B cell (primary cell): ENCODE results near the gene ARFIP2. TPM values are rescaled to one million over a fixed set of nuclear protein-coding genes. Genes with fewer than 3 reads are reported as not detected.

Experiments
- ATAC-seq: fragments of 200-7000 bp; cut with Tn5 transposase; one replicate; pipeline ENCODE4 v1.10.0; 2021; ENCODE audit warnings: low read depth, mild to moderate bottlenecking, moderate number of reproducible peaks, moderate library complexity
- CTCF ChIA-PET: fragments of 350-600 bp; sonication (Branson Sonifier 250); formaldehyde crosslinking; loops from one replicate; lab custom pipeline; 2021; ENCODE audit warnings: antibody characterized with exemption, inconsistent platforms; lab: Charles Lee
- POLR2A ChIA-PET: fragments of 350-600 bp; sonication (Branson Sonifier 250); formaldehyde crosslinking; loops from one replicate; lab custom pipeline; 2021; ENCODE audit warnings: antibody characterized with exemption; lab: Charles Lee
- DNase-seq: peaks from one replicate; pipeline ENCODE4 v3.0.0; 2013
- H2AFZ ChIP-seq: 2 replicates; pipeline ENCODE4 v1.6.1; 2012; ENCODE audit warnings: mild to moderate bottlenecking, low read depth, low read length; ENCODE audit not compliant: insufficient read depth, poor library complexity, severe bottlenecking
- H3K27ac ChIP-seq, 2 donors: 1 replicate in 1 of 2; 2 replicates in 1 of 2; pipeline ENCODE4 v1.5.1; 2012 to 2013; ENCODE audit warnings: low read length in 2 of 2, mild to moderate bottlenecking in 2 of 2, moderate library complexity in 1 of 2
- H3K27me3 ChIP-seq, 4 experiments: fragments of 200-600 bp in 1 of 4; sonication (generic) in 1 of 4; replicated peaks in 1 of 4; 1 replicate in 2 of 4; 2 replicates in 2 of 4; pipeline versions ENCODE4 v1.6.1 to v1.7.0; 2013 to 2016; ENCODE audit warnings: low read length in 3 of 4, mild to moderate bottlenecking in 2 of 4, mixed read lengths in 1 of 4, moderate library complexity in 1 of 4; ENCODE audit not compliant: insufficient read depth in 4 of 4, control insufficient read depth in 3 of 4; ENCODE audit errors: control extremely low read depth in 1 of 4
- H3K36me3 ChIP-seq, 2 experiments: replicated peaks in 1 of 2; 1 replicate in 1 of 2; 2 replicates in 1 of 2; pipeline versions ENCODE4 v1.6.1 to v1.7.1; 2013; ENCODE audit warnings: low read length in 1 of 2; ENCODE audit not compliant: insufficient read depth in 2 of 2, control insufficient read depth in 1 of 2; ENCODE audit errors: control extremely low read depth in 1 of 2, extremely low read depth in 1 of 2
- H3K4me1 ChIP-seq, 2 donors: fragments of 200-600 bp in 1 of 2; sonication (generic) in 1 of 2; 1 replicate in 1 of 2; 2 replicates in 1 of 2; pipeline versions ENCODE4 v1.5.1 to v1.6.1; 2013 to 2017; ENCODE audit warnings: low read length in 2 of 2; ENCODE audit not compliant: control insufficient read depth in 2 of 2, insufficient read depth in 2 of 2
- H3K4me2 ChIP-seq: replicated peaks from 2 replicates; pipeline ENCODE3; 2012; ENCODE audit warnings: mild to moderate bottlenecking, low read depth, low read length; ENCODE audit not compliant: poor library complexity, severe bottlenecking
- H3K4me3 ChIP-seq, 5 experiments: fragments of 200-600 bp in 1 of 5; sonication (generic) in 1 of 5; 1 replicate in 3 of 5; 2 replicates in 2 of 5; pipeline versions ENCODE4 v1.5.1 to v1.7.0; 2011 to 2016; ENCODE audit warnings: low read length in 4 of 5, mild to moderate bottlenecking in 4 of 5, low read depth in 2 of 5, control low read depth in 1 of 5, moderate library complexity in 1 of 5; ENCODE audit not compliant: insufficient read depth in 1 of 5; ENCODE audit errors: control extremely low read depth in 1 of 5, extremely low read depth in 1 of 5
- H3K79me2 ChIP-seq: fragments of 200-600 bp; sonication (generic); one replicate; pipeline ENCODE4 v1.6.0; 2016; ENCODE audit warnings: low read length; ENCODE audit not compliant: control insufficient read depth, insufficient read depth
- H3K9ac ChIP-seq: fragments of 200-600 bp; sonication (generic); 2 replicates; pipeline ENCODE4 v1.6.1; 2017; ENCODE audit warnings: mild to moderate bottlenecking, low read length, moderate library complexity
- H3K9me3 ChIP-seq, 3 donors: one replicate each; pipeline versions ENCODE4 v1.6.1 to v1.7.1; 2013; ENCODE audit warnings: low read length in 2 of 3; ENCODE audit not compliant: control insufficient read depth in 2 of 3, insufficient read depth in 1 of 3; ENCODE audit errors: control extremely low read depth in 1 of 3
- H4K20me1 ChIP-seq: 2 replicates; pipeline ENCODE4 v1.6.0; 2012; ENCODE audit warnings: mild to moderate bottlenecking, low read length; ENCODE audit not compliant: insufficient read depth, control insufficient read depth, poor library complexity, severe bottlenecking
- H3K27ac Mint-ChIP-seq: one replicate; pipeline ENCODE4 v1.8.0; 2021; ENCODE audit warnings: mixed read lengths
- H3K27me3 Mint-ChIP-seq: one replicate; pipeline ENCODE4 v1.8.0; 2021; ENCODE audit warnings: mixed read lengths
- H3K4me1 Mint-ChIP-seq: one replicate; pipeline ENCODE4 v1.8.0; 2021; ENCODE audit warnings: mixed read lengths
- H3K4me3 Mint-ChIP-seq: one replicate; pipeline ENCODE4 v1.8.0; 2021; ENCODE audit warnings: mixed read lengths
- H3K9me3 Mint-ChIP-seq: one replicate; pipeline ENCODE4 v1.8.0; 2022; ENCODE audit warnings: mixed read lengths; ENCODE audit not compliant: insufficient read depth
- EZH2 ChIP-seq: IDR thresholded peaks from 2 replicates; pipeline ENCODE4 v1.6.1; 2012; ENCODE audit warnings: borderline replicate concordance, low read depth, mild to moderate bottlenecking, moderate library complexity, low read length; ENCODE audit not compliant: insufficient read depth, poor library complexity, severe bottlenecking
- WGBS: methylation state at CpG from one replicate; pipeline ENCODE4 v1.1.5; 2013; ENCODE audit warnings: missing lambda C conversion rate; ENCODE audit not compliant: insufficient coverage; 5-methylcytosine and 5-hydroxymethylcytosine counted together
- intact Hi-C: fragments of 100-400 bp; cut with micrococcal nuclease; formaldehyde crosslinking; loops from one replicate; pipeline ENCODE4 v1.10.0; 2022
- polyA plus RNA-seq: library from polyadenylated mRNA; depleted of rRNA; stranded (reverse); fragments of >200 nt; gene quantifications from 2 replicates; pipeline ENCODE4 v1.2.3, GENCODE V29; 2012
- total RNA-seq, 2 donors: library from RNA; stranded (reverse); fragments of 120-200 nt in 1 of 2; gene quantifications; 1 replicate in 1 of 2; 2 replicates in 1 of 2; pipeline versions ENCODE4 v1.2.3 to v1.2.4, GENCODE V29; 2013 to 2022
- TF ChIP-seq, protein P1 (sequence below): fragments of 200-600 bp; IDR thresholded peaks from one replicate; pipeline ENCODE4 v1.8.0; 2022; ENCODE audit warnings: antibody characterized with exemption, mild to moderate bottlenecking

Gene ARFIP2
- total and polyA plus RNA-seq, 2 donors (not counting 1 experiment from before 2014, with no cell fraction given): 47.5 to 54.5 TPM

DNA sequence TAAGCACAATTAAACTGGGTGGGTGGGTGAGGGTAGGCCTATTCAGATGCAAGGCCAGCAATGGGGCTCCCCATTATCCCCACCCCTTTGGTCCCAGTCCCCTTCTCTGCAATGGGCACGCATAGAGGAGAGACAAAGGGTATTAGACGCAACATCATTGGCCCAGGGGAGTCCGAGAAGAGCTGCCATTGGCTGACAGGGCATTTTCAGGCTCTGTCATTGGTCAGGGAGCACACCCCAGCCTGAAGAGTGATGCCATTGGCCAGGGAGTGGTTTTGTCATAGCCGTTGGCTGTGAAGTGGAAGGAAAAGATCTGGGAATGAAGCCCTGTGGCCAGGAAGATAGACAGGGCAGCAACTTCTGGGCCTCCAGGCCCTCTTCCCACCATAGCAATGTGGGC is 4.6 kb downstream of the ARFIP2 start:
- intact Hi-C loops: no loop called here
- Histone ChIP-seq H3K4me2 (no peak overlapping the region), H3K36me3 (peaks cover 0 to 17% of the 10 kb centered on the region in 2 experiments), H2AFZ (no peak overlapping the region), H3K9ac (no peak overlapping the region), H3K4me1 (peaks cover 14 to 28% of the 10 kb centered on the region in 2 donors), H3K79me2 (peaks cover 16% of the 10 kb centered on the region), H4K20me1 (no peaks in the 10 kb centered on the region), H3K27me3 (no peaks in the 10 kb centered on the region), H3K9me3 (no peaks in the 10 kb centered on the region), H3K4me3 (no peak overlapping the region), H3K27ac (no peak overlapping the region)
- H3K27ac Mint-ChIP-seq: no peak overlapping the region
- no peaks in the 10 kb centered on the region for H3K27me3 Mint-ChIP-seq
- WGBS: 100% methylated on average over 4 of the region's 4 CpGs
- ChIA-PET CTCF (interaction anchor here (0.9 to 1.5 kb wide), 2 partner anchors 9 to 33 kb away, joined by 3 read pairs; no protein-coding TSS in a partner anchor), POLR2A (no interaction called here)
- ATAC-seq (no peak), DNase-seq (no peak)
- no peak overlapping the region for H3K4me3 Mint-ChIP-seq
- TF ChIP-seq, protein P1, sequence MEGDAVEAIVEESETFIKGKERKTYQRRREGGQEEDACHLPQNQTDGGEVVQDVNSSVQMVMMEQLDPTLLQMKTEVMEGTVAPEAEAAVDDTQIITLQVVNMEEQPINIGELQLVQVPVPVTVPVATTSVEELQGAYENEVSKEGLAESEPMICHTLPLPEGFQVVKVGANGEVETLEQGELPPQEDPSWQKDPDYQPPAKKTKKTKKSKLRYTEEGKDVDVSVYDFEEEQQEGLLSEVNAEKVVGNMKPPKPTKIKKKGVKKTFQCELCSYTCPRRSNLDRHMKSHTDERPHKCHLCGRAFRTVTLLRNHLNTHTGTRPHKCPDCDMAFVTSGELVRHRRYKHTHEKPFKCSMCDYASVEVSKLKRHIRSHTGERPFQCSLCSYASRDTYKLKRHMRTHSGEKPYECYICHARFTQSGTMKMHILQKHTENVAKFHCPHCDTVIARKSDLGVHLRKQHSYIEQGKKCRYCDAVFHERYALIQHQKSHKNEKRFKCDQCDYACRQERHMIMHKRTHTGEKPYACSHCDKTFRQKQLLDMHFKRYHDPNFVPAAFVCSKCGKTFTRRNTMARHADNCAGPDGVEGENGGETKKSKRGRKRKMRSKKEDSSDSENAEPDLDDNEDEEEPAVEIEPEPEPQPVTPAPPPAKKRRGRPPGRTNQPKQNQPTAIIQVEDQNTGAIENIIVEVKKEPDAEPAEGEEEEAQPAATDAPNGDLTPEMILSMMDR: no peak
- no peak for TF ChIP-seq EZH2
- H3K9me3 Mint-ChIP-seq: no peaks in the 10 kb centered on the region
- H3K4me1 Mint-ChIP-seq: peaks cover 40% of the 10 kb centered on the region

DNA sequence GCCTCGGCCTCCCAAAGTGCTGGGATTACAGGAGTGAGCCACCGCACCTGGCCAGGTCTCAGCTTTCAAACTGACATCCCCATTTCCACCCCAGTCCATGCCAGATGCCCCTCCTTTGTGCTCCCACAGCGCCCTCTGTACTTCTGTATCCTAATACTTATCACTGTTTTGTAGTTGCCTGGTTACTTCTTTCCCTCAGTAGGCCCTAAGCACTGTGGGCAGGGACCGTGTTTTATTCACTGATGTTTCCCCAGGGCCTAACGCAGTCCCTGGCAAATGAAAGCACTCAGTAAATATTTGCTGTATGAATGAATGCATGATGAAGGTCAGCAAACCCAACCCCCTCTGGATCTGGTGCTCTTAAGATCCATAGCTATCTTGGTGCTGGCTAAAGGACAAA is 5.2 kb downstream of the ARFIP2 start:
- Mint-ChIP-seq H3K4me3 (no peak overlapping the region), H3K4me1 (peaks cover 36% of the 10 kb centered on the region), H3K27me3 (no peaks in the 10 kb centered on the region), H3K27ac (no peak overlapping the region), H3K9me3 (no peaks in the 10 kb centered on the region)
- 100% methylated on average over 2 of the region's 5 CpGs for WGBS
- no peak overlapping the region for H3K9ac ChIP-seq
- DNase-seq (no peak), ATAC-seq (no peak)
- H2AFZ ChIP-seq: no peak overlapping the region
- no peaks in the 10 kb centered on the region for H4K20me1 ChIP-seq
- TF ChIP-seq, protein P1: no peak
- intact Hi-C loops: no loop called here
- H3K4me1 ChIP-seq: peaks cover 14 to 26% of the 10 kb centered on the region in 2 donors
- H3K4me3 ChIP-seq: no peak overlapping the region
- H3K27ac ChIP-seq: peak overlapping the region in 1 of 2 donors; percentile 34
- no peaks in the 10 kb centered on the region for H3K27me3 ChIP-seq
- no peaks in the 10 kb centered on the region for H3K9me3 ChIP-seq
- H3K36me3 ChIP-seq: peaks cover 0 to 17% of the 10 kb centered on the region in 2 experiments
- ChIA-PET POLR2A (no interaction called here), CTCF (interaction anchor here (1.4 to 1.5 kb wide), 2 partner anchors 9 to 97 kb away, joined by 3 to 6 read pairs; no protein-coding TSS in a partner anchor)
- H3K4me2 ChIP-seq: no peak overlapping the region
- peaks cover 14% of the 10 kb centered on the region for H3K79me2 ChIP-seq
